ENCODE measurements around the gene CD244.
A peak's percentile ranks its signal among the peaks of the same experiment; 100 is the strongest.

Gene CD244

GRCh38 chr1:160862203-160863060 is at the start of gene CD244:
Gene CD244 (minus strand): TSS chr1:160862887. CDS start chr1:160862677, 210 bp downstream.
- H3K36me3 ChIP-seq = no peaks in the 10 kb centered on the region
- H3K27me3 ChIP-seq = no peaks in the 10 kb centered on the region
- H3K4me3 ChIP-seq (ENCODE audit: low read depth in 1 of 2, low read length in 1 of 2) = peak within 1 kb of the TSS; percentile 19 to 28
- TF ChIP-seq CTCF (IDR thresholded peaks at IDR 0.05) = no peak
- H3K27ac ChIP-seq = peak within 1 kb of the TSS; percentile 62
- H3K9me3 ChIP-seq = no peaks in the 10 kb centered on the region
- peaks cover 40 to 47% of the 10 kb centered on the region in 2 experiments for H3K4me1 ChIP-seq (ENCODE audit: control insufficient read depth in 1 of 2, insufficient read depth in 1 of 2, low read depth in 1 of 2, low read length in 1 of 2)

DNA sequence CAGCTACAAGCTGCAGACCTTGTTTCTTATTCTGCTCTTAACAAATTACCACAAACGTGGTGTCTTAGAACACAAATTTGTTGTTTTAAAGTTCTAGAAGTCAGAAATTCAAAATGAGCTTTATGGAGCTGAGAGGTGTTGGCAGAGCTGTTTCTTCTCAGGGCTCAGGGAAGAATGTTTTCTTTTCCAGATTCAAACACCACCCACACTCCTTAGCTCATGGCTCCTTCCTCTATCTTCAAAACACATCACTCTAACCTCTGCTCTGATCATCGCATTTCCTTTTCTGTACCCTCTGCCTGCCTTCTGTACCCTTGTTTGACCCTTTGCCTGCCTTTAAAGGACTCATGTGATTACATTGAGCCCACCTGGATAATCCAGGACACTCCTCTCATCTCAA is 49.2 kb upstream of the CD244 start:
- no peaks in the 10 kb centered on the region for H3K9me3 ChIP-seq

GRCh38 chr1:160911441-160911840 is 48.8 kb upstream of the CD244 start:
- TF ChIP-seq CTCF (IDR thresholded peaks at IDR 0.05) = no peak
- no peak overlapping the region for H3K27ac ChIP-seq
- no peaks in the 10 kb centered on the region for H3K36me3 ChIP-seq
- no peak overlapping the region for H3K4me3 ChIP-seq (ENCODE audit: low read depth in 1 of 2, low read length in 1 of 2)
- no peaks in the 10 kb centered on the region for H3K4me1 ChIP-seq (ENCODE audit: control insufficient read depth in 1 of 2, insufficient read depth in 1 of 2, low read depth in 1 of 2, low read length in 1 of 2)
- H3K27me3 ChIP-seq = no peaks in the 10 kb centered on the region
- no peaks in the 10 kb centered on the region for H3K9me3 ChIP-seq

More for the DNA sequence above, 49.2 kb upstream of the CD244 start:
- H3K27me3 ChIP-seq = no peaks in the 10 kb centered on the region
- no peaks in the 10 kb centered on the region for H3K36me3 ChIP-seq
- no peak for TF ChIP-seq CTCF (IDR thresholded peaks at IDR 0.05)
- no peak overlapping the region for H3K27ac ChIP-seq
- H3K4me3 ChIP-seq (ENCODE audit: low read depth in 1 of 2, low read length in 1 of 2) = no peak overlapping the region
- no peaks in the 10 kb centered on the region for H3K4me1 ChIP-seq (ENCODE audit: control insufficient read depth in 1 of 2, insufficient read depth in 1 of 2, low read depth in 1 of 2, low read length in 1 of 2)

DNA sequence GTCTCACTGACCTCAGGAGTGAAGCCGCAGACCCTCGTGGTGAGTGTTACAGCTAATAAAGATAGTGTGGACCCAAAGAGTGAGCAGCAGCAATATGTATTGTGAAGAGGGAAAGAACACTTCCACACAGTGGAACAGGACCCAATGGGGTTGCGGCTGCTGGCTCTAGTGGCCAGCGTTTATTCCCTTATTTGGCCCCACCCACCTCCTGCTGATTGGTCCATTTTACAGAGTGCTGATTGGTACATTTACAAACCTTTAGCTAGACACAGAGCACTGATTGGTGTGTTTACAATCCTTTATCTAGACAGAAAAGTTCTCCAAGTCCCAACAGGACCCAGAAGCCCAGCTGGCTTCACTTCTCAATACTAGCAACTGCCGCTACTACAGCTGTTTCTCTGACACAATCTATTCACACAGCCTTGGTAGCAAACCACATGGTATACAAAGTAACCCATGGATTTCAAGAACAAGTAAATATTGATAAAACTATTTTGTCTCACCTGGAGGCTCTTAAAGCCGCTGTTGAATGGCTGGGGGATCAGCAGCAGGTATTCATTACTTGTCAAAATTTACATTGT is 47.6 kb upstream of the CD244 start:
- Histone ChIP-seq H3K9me3 (no peaks in the 10 kb centered on the region), H3K36me3 (no peaks in the 10 kb centered on the region), H3K27ac (no peak overlapping the region), H3K4me3 (ENCODE audit: low read depth in 1 of 2, low read length in 1 of 2) (no peak overlapping the region), H3K4me1 (ENCODE audit: control insufficient read depth in 1 of 2, insufficient read depth in 1 of 2, low read depth in 1 of 2, low read length in 1 of 2) (no peaks in the 10 kb centered on the region), H3K27me3 (no peaks in the 10 kb centered on the region)
- TF ChIP-seq CTCF (IDR thresholded peaks at IDR 0.05) = no peak

GRCh38 chr1:160907976-160908375 is 45.3 kb upstream of the CD244 start:
- Histone ChIP-seq H3K36me3 (no peaks in the 10 kb centered on the region), H3K9me3 (no peaks in the 10 kb centered on the region), H3K4me1 (ENCODE audit: control insufficient read depth in 1 of 2, insufficient read depth in 1 of 2, low read depth in 1 of 2, low read length in 1 of 2) (no peaks in the 10 kb centered on the region), H3K27ac (no peak overlapping the region), H3K4me3 (ENCODE audit: low read depth in 1 of 2, low read length in 1 of 2) (no peak overlapping the region), H3K27me3 (no peaks in the 10 kb centered on the region)
- no peak for TF ChIP-seq CTCF (IDR thresholded peaks at IDR 0.05)

Data from neutrophil (primary cell).